Mammary epithelial cell (primary cell): Measurements from ENCODE around the gene RPGR.

Source experiments
- EZH2 ChIP-seq: IDR thresholded peaks from 2 replicates; pipeline ENCODE4 v1.6.1; 2012; ENCODE audit warnings: low read length, inconsistent platforms, borderline replicate concordance
- TF ChIP-seq, protein P1 (sequence below), 2 donors: IDR thresholded peaks in 1 of 2; conservative IDR thresholded peaks in 1 of 2; 2 replicates each; pipeline ENCODE4 v1.5.1; 2011 to 2012; ENCODE audit warnings: inconsistent platforms in 2 of 2, low read length in 2 of 2, mild to moderate bottlenecking in 2 of 2, control low read depth in 1 of 2, low read depth in 1 of 2; ENCODE audit not compliant: insufficient read depth in 1 of 2; ENCODE audit errors: extremely low read depth in 1 of 2

GRCh38 chrX:38327007-38327774 is at the start of gene RPGR:
- TF ChIP-seq, protein P1, sequence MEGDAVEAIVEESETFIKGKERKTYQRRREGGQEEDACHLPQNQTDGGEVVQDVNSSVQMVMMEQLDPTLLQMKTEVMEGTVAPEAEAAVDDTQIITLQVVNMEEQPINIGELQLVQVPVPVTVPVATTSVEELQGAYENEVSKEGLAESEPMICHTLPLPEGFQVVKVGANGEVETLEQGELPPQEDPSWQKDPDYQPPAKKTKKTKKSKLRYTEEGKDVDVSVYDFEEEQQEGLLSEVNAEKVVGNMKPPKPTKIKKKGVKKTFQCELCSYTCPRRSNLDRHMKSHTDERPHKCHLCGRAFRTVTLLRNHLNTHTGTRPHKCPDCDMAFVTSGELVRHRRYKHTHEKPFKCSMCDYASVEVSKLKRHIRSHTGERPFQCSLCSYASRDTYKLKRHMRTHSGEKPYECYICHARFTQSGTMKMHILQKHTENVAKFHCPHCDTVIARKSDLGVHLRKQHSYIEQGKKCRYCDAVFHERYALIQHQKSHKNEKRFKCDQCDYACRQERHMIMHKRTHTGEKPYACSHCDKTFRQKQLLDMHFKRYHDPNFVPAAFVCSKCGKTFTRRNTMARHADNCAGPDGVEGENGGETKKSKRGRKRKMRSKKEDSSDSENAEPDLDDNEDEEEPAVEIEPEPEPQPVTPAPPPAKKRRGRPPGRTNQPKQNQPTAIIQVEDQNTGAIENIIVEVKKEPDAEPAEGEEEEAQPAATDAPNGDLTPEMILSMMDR (conservative IDR thresholded peaks at IDR 0.05 in 1 of 2, IDR thresholded peaks at IDR 0.05 in 1 of 2; ENCODE audit: extremely low read depth in 1 of 2, insufficient read depth in 1 of 2, low read depth in 1 of 2, low read length in 2 of 2) = peak; percentile 49 to 83
- TF ChIP-seq EZH2 = no peak
